Neural progenitor cell (in vitro differentiated cells): ENCODE data around the gene IP6K1.

Experiments
- EZH2 ChIP-seq: fragments of 200-600 bp; sonication (generic); IDR thresholded peaks from 2 replicates; pipeline ENCODE4 v1.6.1; 2017; ENCODE audit warnings: antibody characterized with exemption, mild to moderate bottlenecking, moderate library complexity
- EZH2phosphoT487 ChIP-seq: fragments of 200-600 bp; sonication (generic); IDR thresholded peaks from 2 replicates; pipeline ENCODE4 v1.6.1; 2017; ENCODE audit warnings: antibody characterized with exemption
- TF ChIP-seq, protein P1 (sequence below): fragments of 200-600 bp; sonication (generic); IDR thresholded peaks from 2 replicates; pipeline ENCODE4 v1.5.1; 2017; ENCODE audit warnings: antibody characterized with exemption, mild to moderate bottlenecking

DNA sequence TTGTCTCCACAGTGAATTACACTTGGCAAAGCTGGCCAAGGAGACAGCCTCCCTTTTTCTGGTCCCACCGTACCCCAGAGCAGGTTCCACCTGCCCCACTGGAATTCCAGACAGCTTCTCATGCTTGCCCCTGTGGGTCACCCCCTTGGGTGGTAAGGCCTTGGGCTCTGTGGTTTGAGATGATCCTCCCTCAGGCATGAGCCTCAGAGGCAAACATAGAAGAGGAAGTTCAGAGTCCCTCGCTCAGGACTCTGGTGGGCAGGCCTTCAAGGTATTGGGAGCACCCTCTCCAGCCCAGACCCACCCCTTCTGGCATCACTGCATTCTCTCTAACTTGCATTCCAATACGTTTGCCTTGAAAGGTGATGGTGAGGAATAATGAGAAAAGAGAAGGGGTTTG is 45.0 kb upstream of the IP6K1 start:
- no peak for TF ChIP-seq EZH2
- TF ChIP-seq, protein P1, sequence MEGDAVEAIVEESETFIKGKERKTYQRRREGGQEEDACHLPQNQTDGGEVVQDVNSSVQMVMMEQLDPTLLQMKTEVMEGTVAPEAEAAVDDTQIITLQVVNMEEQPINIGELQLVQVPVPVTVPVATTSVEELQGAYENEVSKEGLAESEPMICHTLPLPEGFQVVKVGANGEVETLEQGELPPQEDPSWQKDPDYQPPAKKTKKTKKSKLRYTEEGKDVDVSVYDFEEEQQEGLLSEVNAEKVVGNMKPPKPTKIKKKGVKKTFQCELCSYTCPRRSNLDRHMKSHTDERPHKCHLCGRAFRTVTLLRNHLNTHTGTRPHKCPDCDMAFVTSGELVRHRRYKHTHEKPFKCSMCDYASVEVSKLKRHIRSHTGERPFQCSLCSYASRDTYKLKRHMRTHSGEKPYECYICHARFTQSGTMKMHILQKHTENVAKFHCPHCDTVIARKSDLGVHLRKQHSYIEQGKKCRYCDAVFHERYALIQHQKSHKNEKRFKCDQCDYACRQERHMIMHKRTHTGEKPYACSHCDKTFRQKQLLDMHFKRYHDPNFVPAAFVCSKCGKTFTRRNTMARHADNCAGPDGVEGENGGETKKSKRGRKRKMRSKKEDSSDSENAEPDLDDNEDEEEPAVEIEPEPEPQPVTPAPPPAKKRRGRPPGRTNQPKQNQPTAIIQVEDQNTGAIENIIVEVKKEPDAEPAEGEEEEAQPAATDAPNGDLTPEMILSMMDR, result no peak
- no peak for TF ChIP-seq EZH2phosphoT487
